GM23338 (cell line): ENCODE results near the gene GRSF1. TPM values are rescaled to one million over a fixed set of nuclear protein-coding genes. Genes with fewer than 3 reads are reported as not detected.

Experiments used
- ATAC-seq: fragments of 200-7000 bp; cut with Tn5 transposase; 3 replicates; pipeline ENCODE4 v1.9.1; 2020
- DNase-seq: peaks from one replicate; pipeline ENCODE4 v3.0.0-alpha.2; 2015; ENCODE audit warnings: low spot score
- H2AFZ ChIP-seq: fragments of 200-600 bp; sonication (generic); 2 replicates; pipeline ENCODE4 v1.8.0; 2016; ENCODE audit warnings: antibody characterized with exemption, mild to moderate bottlenecking, moderate library complexity
- H3F3A ChIP-seq: fragments of 200-600 bp; sonication (generic); replicated peaks from 2 replicates; pipeline ENCODE4 v1.8.0; 2017; ENCODE audit warnings: antibody characterized with exemption, mixed run types, low read depth
- H3K27ac ChIP-seq: fragments of 200-600 bp; sonication (generic); 2 replicates; pipeline ENCODE4 v1.6.1; 2016; ENCODE audit warnings: low read depth
- H3K27me3 ChIP-seq: fragments of 200-600 bp; sonication (generic); 2 replicates; pipeline ENCODE4 v1.8.0; 2016; ENCODE audit warnings: mild to moderate bottlenecking, mixed run types, moderate library complexity; ENCODE audit not compliant: insufficient read depth
- H3K36me3 ChIP-seq: fragments of 200-600 bp; sonication (generic); 2 replicates; pipeline ENCODE4 v1.8.0; 2016; ENCODE audit warnings: mild to moderate bottlenecking; ENCODE audit not compliant: insufficient read depth
- H3K4me1 ChIP-seq: fragments of 200-600 bp; sonication (generic); 2 replicates; pipeline ENCODE4 v1.8.0; 2016; ENCODE audit warnings: mild to moderate bottlenecking, moderate library complexity; ENCODE audit not compliant: insufficient read depth
- H3K4me2 ChIP-seq: fragments of 200-600 bp; sonication (generic); 2 replicates; pipeline ENCODE4 v1.7.1; 2017; ENCODE audit warnings: mixed run types
- H3K4me3 ChIP-seq: fragments of 200-600 bp; sonication (generic); 2 replicates; pipeline ENCODE4 v1.6.1; 2016; ENCODE audit warnings: mixed run types
- H3K79me2 ChIP-seq: fragments of 200-600 bp; sonication (generic); replicated peaks from 2 replicates; pipeline ENCODE4 v1.8.0; 2017; ENCODE audit warnings: mild to moderate bottlenecking; ENCODE audit not compliant: insufficient read depth
- H3K9me2 ChIP-seq: fragments of 200-600 bp; sonication (generic); 2 replicates; pipeline ENCODE4 v1.8.0; 2017; ENCODE audit not compliant: insufficient read depth
- H4K20me1 ChIP-seq: fragments of 200-600 bp; sonication (generic); replicated peaks from 2 replicates; pipeline ENCODE4 v1.8.0; 2017; ENCODE audit warnings: mild to moderate bottlenecking; ENCODE audit not compliant: insufficient read depth
- H3K27ac Mint-ChIP-seq: 2 replicates; pipeline ENCODE4 v1.8.0; 2020; ENCODE audit warnings: inconsistent platforms, mild to moderate bottlenecking, moderate library complexity, mixed read lengths
- H3K27me3 Mint-ChIP-seq: 3 replicates; pipeline ENCODE4 v1.8.0; 2022; ENCODE audit warnings: low read depth, mild to moderate bottlenecking, moderate library complexity, mixed read lengths, inconsistent platforms; ENCODE audit not compliant: insufficient read depth, poor library complexity
- H3K36me3 Mint-ChIP-seq: 3 replicates; pipeline ENCODE4 v1.8.0; 2021; ENCODE audit warnings: low read depth, mild to moderate bottlenecking, inconsistent platforms, moderate library complexity, mixed read lengths
- H3K4me1 Mint-ChIP-seq: 3 replicates; pipeline ENCODE4 v1.8.0; 2020; ENCODE audit warnings: mild to moderate bottlenecking, inconsistent platforms, mixed read lengths
- H3K4me3 Mint-ChIP-seq: 3 replicates; pipeline ENCODE4 v1.8.0; 2021; ENCODE audit warnings: moderate library complexity, mild to moderate bottlenecking, inconsistent platforms, mixed read lengths
- H3K9me3 Mint-ChIP-seq: 3 replicates; pipeline ENCODE4 v1.8.0; 2020; ENCODE audit warnings: moderate library complexity, mild to moderate bottlenecking, inconsistent platforms, mixed read lengths
- CREB1 ChIP-seq: fragments of 250-450 bp; sonication (Bioruptor Pico); IDR thresholded peaks from 2 replicates; pipeline ENCODE4 v1.5.0; 2020; ENCODE audit warnings: low read depth, mild to moderate bottlenecking, moderate library complexity
- EZH2 ChIP-seq: fragments of 200-600 bp; sonication (generic); IDR thresholded peaks from one replicate; pipeline ENCODE4 v1.8.0; 2017; ENCODE audit warnings: antibody characterized with exemption, mild to moderate bottlenecking, low read depth; ENCODE audit not compliant: unreplicated experiment
- EZH2phosphoT487 ChIP-seq: fragments of 200-600 bp; sonication (generic); IDR thresholded peaks from one replicate; pipeline ENCODE4 v1.8.1; 2018; ENCODE audit warnings: antibody characterized with exemption; ENCODE audit not compliant: unreplicated experiment
- NANOG ChIP-seq: IDR thresholded peaks from 2 replicates; pipeline ENCODE4 v1.6.1; 2016; ENCODE audit warnings: antibody characterized with exemption, borderline replicate concordance
- POLR2AphosphoS5 ChIP-seq: IDR thresholded peaks from 2 replicates; pipeline ENCODE4 v1.6.1; 2016; ENCODE audit warnings: antibody characterized with exemption, low read depth
- ZNF331 ChIP-seq: fragments of 250-450 bp; sonication (Bioruptor Pico); IDR thresholded peaks from 2 replicates; pipeline ENCODE4 v1.5.0; 2020; ENCODE audit warnings: low read depth, mild to moderate bottlenecking, moderate library complexity
- polyA plus RNA-seq: library from polyadenylated mRNA; unstranded; fragments of >200 nt; fragmentation: Nextera tagmentation; extraction: Ambion mirVana; gene quantifications from 2 replicates; pipeline ENCODE4 v1.2.1, GENCODE V29; 2016
- total RNA-seq: library from RNA; depleted of rRNA; stranded (reverse); fragments of >200 nt; shearing (Covaris generic); gene quantifications from 2 replicates; pipeline ENCODE4 v1.2.3, GENCODE V29; 2014
- TF ChIP-seq, protein P1 (sequence below): IDR thresholded peaks from one replicate; pipeline ENCODE4 v1.6.1; 2018; ENCODE audit warnings: antibody characterized with exemption; ENCODE audit not compliant: unreplicated experiment
- TF ChIP-seq, protein P2 (sequence below): IDR thresholded peaks from 2 replicates; pipeline ENCODE4 v1.6.1; 2016; ENCODE audit warnings: antibody characterized with exemption
- TF ChIP-seq, protein P3 (sequence below): fragments of 250-450 bp; sonication (Bioruptor Pico); IDR thresholded peaks from 2 replicates; pipeline ENCODE4 v1.5.0; 2020; ENCODE audit warnings: mild to moderate bottlenecking, moderate library complexity
- TF ChIP-seq, protein P4 (sequence below), 2 experiments: fragments of 200-600 bp in 1 of 2; sonication (generic) in 1 of 2; conservative IDR thresholded peaks; 2 replicates each; pipeline versions ENCODE4 v1.5.1 to v1.6.1; 2016 to 2017; ENCODE audit warnings: antibody characterized with exemption in 2 of 2, low read depth in 2 of 2, mild to moderate bottlenecking in 2 of 2, moderate library complexity in 1 of 2

Gene GRSF1
- total and polyA plus RNA-seq, 2 experiments from 2014 or later, result 77.3 to 108 TPM

DNA sequence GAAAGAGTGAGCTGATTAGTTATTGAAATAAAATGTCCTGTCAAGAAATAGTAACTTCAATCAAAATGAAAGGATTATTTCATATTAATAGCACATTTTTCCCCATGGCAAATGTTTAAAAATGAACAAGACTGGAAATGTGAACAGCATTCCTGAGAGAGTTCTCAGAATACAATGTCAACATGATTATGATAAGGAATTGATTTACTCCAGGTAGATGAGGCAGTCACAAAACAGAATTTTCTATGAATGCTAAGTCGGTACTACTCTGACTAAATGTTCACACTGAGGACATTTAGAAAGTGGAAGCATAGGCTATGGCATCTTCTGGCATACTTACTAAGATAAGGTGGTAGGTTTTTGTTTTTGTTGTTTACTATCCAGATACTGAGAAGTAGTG is 19.4 kb upstream of the GRSF1 start:
- Mint-ChIP-seq H3K4me3 (no peak overlapping the region), H3K9me3 (no peaks in the 10 kb centered on the region), H3K27me3 (peaks cover 1% of the 10 kb centered on the region), H3K36me3 (no peaks in the 10 kb centered on the region), H3K4me1 (peaks cover 19% of the 10 kb centered on the region), H3K27ac (no peak overlapping the region)
- Histone ChIP-seq H3K4me2 (no peak overlapping the region), H3F3A (no peaks in the 10 kb centered on the region), H3K9me2 (0 out of 2 replicates have a peak, but pooled peaks cover 4% of the 10 kb centered on the region), H3K27me3 (no peaks in the 10 kb centered on the region), H3K36me3 (no peaks in the 10 kb centered on the region), H4K20me1 (no peaks in the 10 kb centered on the region), H3K79me2 (no peaks in the 10 kb centered on the region), H3K27ac (no peak overlapping the region), H2AFZ (no peak overlapping the region), H3K4me1 (peaks cover 19% of the 10 kb centered on the region), H3K4me3 (no peak overlapping the region)
- DNase-seq (no peak), ATAC-seq (no peak)
- TF ChIP-seq POLR2AphosphoS5, result no peak

DNA sequence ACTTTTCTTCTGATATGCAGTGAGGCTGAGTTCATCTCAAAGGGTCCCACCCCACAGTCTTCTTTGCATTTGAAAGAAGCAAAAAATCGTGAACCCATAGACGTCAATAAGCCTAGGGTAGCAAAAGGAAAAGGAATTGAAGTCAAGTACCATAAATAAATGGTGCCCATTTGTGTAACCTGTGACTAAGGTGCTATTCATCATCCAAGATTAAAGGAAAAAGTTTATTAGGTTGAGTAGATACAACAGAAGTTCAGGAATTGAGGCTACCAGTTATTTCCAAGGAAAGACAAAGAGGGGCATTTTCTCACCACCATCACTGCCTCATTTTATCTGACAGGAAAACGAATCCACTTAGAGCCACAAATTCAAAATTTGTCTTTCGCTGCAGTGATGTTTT is 18.8 kb upstream of the GRSF1 start:
- H3K27ac Mint-ChIP-seq, result no peak overlapping the region
- H3K4me3 Mint-ChIP-seq, result no peak overlapping the region
- H3K4me1 ChIP-seq, result peaks cover 16% of the 10 kb centered on the region
- H4K20me1 ChIP-seq, result no peaks in the 10 kb centered on the region
- no peaks in the 10 kb centered on the region for H3K36me3 ChIP-seq
- H3K27me3 ChIP-seq, result no peaks in the 10 kb centered on the region
- H3K4me3 ChIP-seq, result no peak overlapping the region
- H3K9me2 ChIP-seq, result 0 out of 2 replicates have a peak, but pooled peaks cover 4% of the 10 kb centered on the region
- no peak overlapping the region for H3K4me2 ChIP-seq
- H3F3A ChIP-seq, result no peaks in the 10 kb centered on the region
- DNase-seq (no peak), ATAC-seq (no peak)
- no peak overlapping the region for H2AFZ ChIP-seq
- H3K4me1 Mint-ChIP-seq, result peaks cover 17% of the 10 kb centered on the region
- no peaks in the 10 kb centered on the region for H3K9me3 Mint-ChIP-seq
- H3K27me3 Mint-ChIP-seq, result peaks cover 1% of the 10 kb centered on the region
- no peaks in the 10 kb centered on the region for H3K79me2 ChIP-seq
- H3K36me3 Mint-ChIP-seq, result no peaks in the 10 kb centered on the region
- no peak overlapping the region for H3K27ac ChIP-seq
- TF ChIP-seq, protein P1, sequence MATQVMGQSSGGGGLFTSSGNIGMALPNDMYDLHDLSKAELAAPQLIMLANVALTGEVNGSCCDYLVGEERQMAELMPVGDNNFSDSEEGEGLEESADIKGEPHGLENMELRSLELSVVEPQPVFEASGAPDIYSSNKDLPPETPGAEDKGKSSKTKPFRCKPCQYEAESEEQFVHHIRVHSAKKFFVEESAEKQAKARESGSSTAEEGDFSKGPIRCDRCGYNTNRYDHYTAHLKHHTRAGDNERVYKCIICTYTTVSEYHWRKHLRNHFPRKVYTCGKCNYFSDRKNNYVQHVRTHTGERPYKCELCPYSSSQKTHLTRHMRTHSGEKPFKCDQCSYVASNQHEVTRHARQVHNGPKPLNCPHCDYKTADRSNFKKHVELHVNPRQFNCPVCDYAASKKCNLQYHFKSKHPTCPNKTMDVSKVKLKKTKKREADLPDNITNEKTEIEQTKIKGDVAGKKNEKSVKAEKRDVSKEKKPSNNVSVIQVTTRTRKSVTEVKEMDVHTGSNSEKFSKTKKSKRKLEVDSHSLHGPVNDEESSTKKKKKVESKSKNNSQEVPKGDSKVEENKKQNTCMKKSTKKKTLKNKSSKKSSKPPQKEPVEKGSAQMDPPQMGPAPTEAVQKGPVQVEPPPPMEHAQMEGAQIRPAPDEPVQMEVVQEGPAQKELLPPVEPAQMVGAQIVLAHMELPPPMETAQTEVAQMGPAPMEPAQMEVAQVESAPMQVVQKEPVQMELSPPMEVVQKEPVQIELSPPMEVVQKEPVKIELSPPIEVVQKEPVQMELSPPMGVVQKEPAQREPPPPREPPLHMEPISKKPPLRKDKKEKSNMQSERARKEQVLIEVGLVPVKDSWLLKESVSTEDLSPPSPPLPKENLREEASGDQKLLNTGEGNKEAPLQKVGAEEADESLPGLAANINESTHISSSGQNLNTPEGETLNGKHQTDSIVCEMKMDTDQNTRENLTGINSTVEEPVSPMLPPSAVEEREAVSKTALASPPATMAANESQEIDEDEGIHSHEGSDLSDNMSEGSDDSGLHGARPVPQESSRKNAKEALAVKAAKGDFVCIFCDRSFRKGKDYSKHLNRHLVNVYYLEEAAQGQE, result no peak
- TF ChIP-seq, protein P2, sequence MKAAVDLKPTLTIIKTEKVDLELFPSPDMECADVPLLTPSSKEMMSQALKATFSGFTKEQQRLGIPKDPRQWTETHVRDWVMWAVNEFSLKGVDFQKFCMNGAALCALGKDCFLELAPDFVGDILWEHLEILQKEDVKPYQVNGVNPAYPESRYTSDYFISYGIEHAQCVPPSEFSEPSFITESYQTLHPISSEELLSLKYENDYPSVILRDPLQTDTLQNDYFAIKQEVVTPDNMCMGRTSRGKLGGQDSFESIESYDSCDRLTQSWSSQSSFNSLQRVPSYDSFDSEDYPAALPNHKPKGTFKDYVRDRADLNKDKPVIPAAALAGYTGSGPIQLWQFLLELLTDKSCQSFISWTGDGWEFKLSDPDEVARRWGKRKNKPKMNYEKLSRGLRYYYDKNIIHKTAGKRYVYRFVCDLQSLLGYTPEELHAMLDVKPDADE, result no peak
- TF ChIP-seq, protein P3, sequence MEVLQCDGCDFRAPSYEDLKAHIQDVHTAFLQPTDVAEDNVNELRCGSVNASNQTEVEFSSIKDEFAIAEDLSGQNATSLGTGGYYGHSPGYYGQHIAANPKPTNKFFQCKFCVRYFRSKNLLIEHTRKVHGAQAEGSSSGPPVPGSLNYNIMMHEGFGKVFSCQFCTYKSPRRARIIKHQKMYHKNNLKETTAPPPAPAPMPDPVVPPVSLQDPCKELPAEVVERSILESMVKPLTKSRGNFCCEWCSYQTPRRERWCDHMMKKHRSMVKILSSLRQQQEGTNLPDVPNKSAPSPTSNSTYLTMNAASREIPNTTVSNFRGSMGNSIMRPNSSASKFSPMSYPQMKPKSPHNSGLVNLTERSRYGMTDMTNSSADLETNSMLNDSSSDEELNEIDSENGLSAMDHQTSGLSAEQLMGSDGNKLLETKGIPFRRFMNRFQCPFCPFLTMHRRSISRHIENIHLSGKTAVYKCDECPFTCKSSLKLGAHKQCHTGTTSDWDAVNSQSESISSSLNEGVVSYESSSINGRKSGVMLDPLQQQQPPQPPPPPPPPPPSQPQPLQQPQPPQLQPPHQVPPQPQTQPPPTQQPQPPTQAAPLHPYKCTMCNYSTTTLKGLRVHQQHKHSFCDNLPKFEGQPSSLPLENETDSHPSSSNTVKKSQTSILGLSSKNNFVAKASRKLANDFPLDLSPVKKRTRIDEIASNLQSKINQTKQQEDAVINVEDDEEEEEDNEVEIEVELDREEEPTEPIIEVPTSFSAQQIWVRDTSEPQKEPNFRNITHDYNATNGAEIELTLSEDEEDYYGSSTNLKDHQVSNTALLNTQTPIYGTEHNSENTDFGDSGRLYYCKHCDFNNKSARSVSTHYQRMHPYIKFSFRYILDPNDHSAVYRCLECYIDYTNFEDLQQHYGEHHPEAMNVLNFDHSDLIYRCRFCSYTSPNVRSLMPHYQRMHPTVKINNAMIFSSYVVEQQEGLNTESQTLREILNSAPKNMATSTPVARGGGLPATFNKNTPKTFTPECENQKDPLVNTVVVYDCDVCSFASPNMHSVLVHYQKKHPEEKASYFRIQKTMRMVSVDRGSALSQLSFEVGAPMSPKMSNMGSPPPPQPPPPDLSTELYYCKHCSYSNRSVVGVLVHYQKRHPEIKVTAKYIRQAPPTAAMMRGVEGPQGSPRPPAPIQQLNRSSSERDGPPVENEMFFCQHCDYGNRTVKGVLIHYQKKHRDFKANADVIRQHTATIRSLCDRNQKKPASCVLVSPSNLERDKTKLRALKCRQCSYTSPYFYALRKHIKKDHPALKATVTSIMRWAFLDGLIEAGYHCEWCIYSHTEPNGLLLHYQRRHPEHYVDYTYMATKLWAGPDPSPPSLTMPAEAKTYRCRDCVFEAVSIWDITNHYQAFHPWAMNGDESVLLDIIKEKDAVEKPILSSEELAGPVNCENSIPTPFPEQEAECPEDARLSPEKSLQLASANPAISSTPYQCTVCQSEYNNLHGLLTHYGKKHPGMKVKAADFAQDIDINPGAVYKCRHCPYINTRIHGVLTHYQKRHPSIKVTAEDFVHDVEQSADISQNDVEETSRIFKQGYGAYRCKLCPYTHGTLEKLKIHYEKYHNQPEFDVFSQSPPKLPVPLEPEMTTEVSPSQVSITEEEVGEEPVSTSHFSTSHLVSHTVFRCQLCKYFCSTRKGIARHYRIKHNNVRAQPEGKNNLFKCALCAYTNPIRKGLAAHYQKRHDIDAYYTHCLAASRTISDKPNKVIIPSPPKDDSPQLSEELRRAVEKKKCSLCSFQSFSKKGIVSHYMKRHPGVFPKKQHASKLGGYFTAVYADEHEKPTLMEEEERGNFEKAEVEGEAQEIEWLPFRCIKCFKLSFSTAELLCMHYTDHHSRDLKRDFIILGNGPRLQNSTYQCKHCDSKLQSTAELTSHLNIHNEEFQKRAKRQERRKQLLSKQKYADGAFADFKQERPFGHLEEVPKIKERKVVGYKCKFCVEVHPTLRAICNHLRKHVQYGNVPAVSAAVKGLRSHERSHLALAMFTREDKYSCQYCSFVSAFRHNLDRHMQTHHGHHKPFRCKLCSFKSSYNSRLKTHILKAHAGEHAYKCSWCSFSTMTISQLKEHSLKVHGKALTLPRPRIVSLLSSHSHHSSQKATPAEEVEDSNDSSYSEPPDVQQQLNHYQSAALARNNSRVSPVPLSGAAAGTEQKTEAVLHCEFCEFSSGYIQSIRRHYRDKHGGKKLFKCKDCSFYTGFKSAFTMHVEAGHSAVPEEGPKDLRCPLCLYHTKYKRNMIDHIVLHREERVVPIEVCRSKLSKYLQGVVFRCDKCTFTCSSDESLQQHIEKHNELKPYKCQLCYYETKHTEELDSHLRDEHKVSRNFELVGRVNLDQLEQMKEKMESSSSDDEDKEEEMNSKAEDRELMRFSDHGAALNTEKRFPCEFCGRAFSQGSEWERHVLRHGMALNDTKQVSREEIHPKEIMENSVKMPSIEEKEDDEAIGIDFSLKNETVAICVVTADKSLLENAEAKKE, result no peak
- no peak for TF ChIP-seq CREB1 (CRISPR knock-in tag)
- TF ChIP-seq, protein P4, sequence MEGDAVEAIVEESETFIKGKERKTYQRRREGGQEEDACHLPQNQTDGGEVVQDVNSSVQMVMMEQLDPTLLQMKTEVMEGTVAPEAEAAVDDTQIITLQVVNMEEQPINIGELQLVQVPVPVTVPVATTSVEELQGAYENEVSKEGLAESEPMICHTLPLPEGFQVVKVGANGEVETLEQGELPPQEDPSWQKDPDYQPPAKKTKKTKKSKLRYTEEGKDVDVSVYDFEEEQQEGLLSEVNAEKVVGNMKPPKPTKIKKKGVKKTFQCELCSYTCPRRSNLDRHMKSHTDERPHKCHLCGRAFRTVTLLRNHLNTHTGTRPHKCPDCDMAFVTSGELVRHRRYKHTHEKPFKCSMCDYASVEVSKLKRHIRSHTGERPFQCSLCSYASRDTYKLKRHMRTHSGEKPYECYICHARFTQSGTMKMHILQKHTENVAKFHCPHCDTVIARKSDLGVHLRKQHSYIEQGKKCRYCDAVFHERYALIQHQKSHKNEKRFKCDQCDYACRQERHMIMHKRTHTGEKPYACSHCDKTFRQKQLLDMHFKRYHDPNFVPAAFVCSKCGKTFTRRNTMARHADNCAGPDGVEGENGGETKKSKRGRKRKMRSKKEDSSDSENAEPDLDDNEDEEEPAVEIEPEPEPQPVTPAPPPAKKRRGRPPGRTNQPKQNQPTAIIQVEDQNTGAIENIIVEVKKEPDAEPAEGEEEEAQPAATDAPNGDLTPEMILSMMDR (conservative IDR thresholded peaks at IDR 0.05; ENCODE audit: low read depth in 2 of 2), result no peak
- TF ChIP-seq EZH2phosphoT487, result no peak
- no peak for TF ChIP-seq EZH2
- TF ChIP-seq ZNF331 (CRISPR knock-in tag), result no peak
- TF ChIP-seq POLR2AphosphoS5, result no peak
- no peak for TF ChIP-seq NANOG
